Keratinocyte (primary cell): ENCODE measurements around the gene ATP2B1. TPM values are rescaled to one million over a fixed set of nuclear protein-coding genes. Genes with fewer than 3 reads are reported as not detected.

Experiments
- DNase-seq: peaks from one replicate; pipeline ENCODE4 v3.0.0-alpha.2; 2011; ENCODE audit warnings: low read depth, missing footprints, low spot score
- FAIRE-seq: peaks from 2 replicates; lab custom pipeline; 2011; peaks lifted over from hg19 to GRCh38; lab: Jason Lieb, UNC
- H2AFZ ChIP-seq: 2 replicates; pipeline ENCODE4 v1.6.0; 2012; ENCODE audit warnings: low read length, control low read depth, inconsistent platforms; ENCODE audit not compliant: control insufficient read depth
- H3K27ac ChIP-seq: 2 replicates; pipeline ENCODE4 v1.5.1; 2011; ENCODE audit warnings: low read length; ENCODE audit not compliant: control insufficient read depth, insufficient read depth
- H3K27me3 ChIP-seq: 3 replicates; pipeline ENCODE4 v1.6.0; 2011; ENCODE audit warnings: low read length; ENCODE audit not compliant: control insufficient read depth, insufficient read depth; ENCODE audit errors: extremely low read depth
- H3K36me3 ChIP-seq, 2 experiments: 2 replicates in 1 of 2; 3 replicates in 1 of 2; pipeline ENCODE4 v1.5.1; 2011; ENCODE audit warnings: low read length in 2 of 2, mild to moderate bottlenecking in 1 of 2; ENCODE audit not compliant: control insufficient read depth in 2 of 2, insufficient read depth in 2 of 2; ENCODE audit errors: extremely low read depth in 1 of 2
- H3K4me1 ChIP-seq: 3 replicates; pipeline ENCODE4 v1.5.1; 2011; ENCODE audit warnings: low read length; ENCODE audit not compliant: control insufficient read depth, insufficient read depth; ENCODE audit errors: extremely low read depth
- H3K4me2 ChIP-seq: 3 replicates; pipeline ENCODE4 v1.6.0; 2011; ENCODE audit warnings: low read depth, low read length; ENCODE audit not compliant: control insufficient read depth, insufficient read depth; ENCODE audit errors: extremely low read depth
- H3K4me3 ChIP-seq, 3 experiments: fragments of 200-600 bp in 1 of 3; sonication (generic) in 1 of 3; 2 replicates in 2 of 3; 3 replicates in 1 of 3; pipeline ENCODE4 v1.5.1; 2011 to 2016; ENCODE audit warnings: low read length in 3 of 3, mild to moderate bottlenecking in 3 of 3, control low read depth in 2 of 3, inconsistent platforms in 1 of 3, low read depth in 1 of 3, mixed read lengths in 1 of 3, mixed run types in 1 of 3, moderate library complexity in 1 of 3; ENCODE audit not compliant: control insufficient read depth in 2 of 3, insufficient read depth in 2 of 3; ENCODE audit errors: extremely low read depth in 1 of 3
- H3K79me2 ChIP-seq: 2 replicates; pipeline ENCODE4 v1.6.0; 2012; ENCODE audit warnings: low read length; ENCODE audit not compliant: control insufficient read depth, insufficient read depth
- H3K9ac ChIP-seq: 3 replicates; pipeline ENCODE4 v1.6.0; 2011; ENCODE audit warnings: low read length; ENCODE audit not compliant: control insufficient read depth, insufficient read depth; ENCODE audit errors: extremely low read depth
- H3K9me1 ChIP-seq: 3 replicates; pipeline ENCODE4 v1.6.0; 2011; ENCODE audit warnings: low read length; ENCODE audit not compliant: control insufficient read depth, insufficient read depth; ENCODE audit errors: extremely low read depth
- H3K9me3 ChIP-seq: 2 replicates; pipeline ENCODE4 v1.5.1; 2012; ENCODE audit warnings: low read depth, low read length; ENCODE audit not compliant: control insufficient read depth
- H4K20me1 ChIP-seq: 3 replicates; pipeline ENCODE4 v1.6.0; 2011; ENCODE audit warnings: low read length; ENCODE audit not compliant: control insufficient read depth, insufficient read depth; ENCODE audit errors: extremely low read depth
- CTCF ChIP-seq, 3 experiments: IDR thresholded peaks in 1 of 3; conservative IDR thresholded peaks in 1 of 3; optimal IDR thresholded peaks in 1 of 3; 2 replicates in 2 of 3; 3 replicates in 1 of 3; pipeline versions ENCODE3 to v1.5.1; 2011; ENCODE audit warnings: low read length in 3 of 3, mild to moderate bottlenecking in 3 of 3, moderate library complexity in 2 of 3, control low read depth in 1 of 3, inconsistent platforms in 1 of 3; ENCODE audit not compliant: insufficient read depth in 2 of 3; ENCODE audit errors: extremely low read depth in 1 of 3
- EZH2 ChIP-seq: IDR thresholded peaks from one replicate; pipeline ENCODE4 v1.6.1; 2012; ENCODE audit warnings: inconsistent platforms, mild to moderate bottlenecking, low read length, moderate library complexity
- dilution Hi-C: fragments of 300-500 bp; cut with MboI; formaldehyde crosslinking; loops from one replicate; pipeline ENCODE4 v1.7.0; 2020; ENCODE audit warnings: low sequenced_read_pairs; ENCODE audit not compliant: extremely low pct_ligation_motif_present
- polyA plus RNA-seq, 5 experiments: library from polyadenylated mRNA; depleted of rRNA in 3 of 5; stranded (reverse) in 3 of 5; stranded (forward) in 1 of 5; unstranded in 1 of 5; fragments of >200 nt; gene quantifications; 1 replicate in 1 of 5; 2 replicates in 3 of 5; 3 replicates in 1 of 5; pipeline versions ENCODE4 v1.2.1 to v1.2.3, GENCODE V29; 2011 to 2012; ENCODE audit warnings: missing spikeins in 2 of 5, low read depth in 1 of 5, low replicate concordance in 1 of 5

ATP2B1 gene
- polyA plus RNA-seq, 1 donor (not counting 4 experiments of a cell fraction or from before 2014, with no cell fraction given) = 24.6 TPM

- Histone ChIP-seq H3K9me1 (no peaks in the 10 kb centered on the region), H4K20me1 (peaks cover 5% of the 10 kb centered on the region), H3K4me2 (no peak overlapping the region), H3K27me3 (no peaks in the 10 kb centered on the region), H3K9me3 (no peaks in the 10 kb centered on the region), H3K4me1 (peaks cover 4% of the 10 kb centered on the region), H3K79me2 (peaks cover 44% of the 10 kb centered on the region), H3K4me3 (no peak overlapping the region), H3K9ac (no peak overlapping the region), H2AFZ (no peak overlapping the region), H3K36me3 (no peaks in the 10 kb centered on the region), H3K27ac (no peak overlapping the region)
- dilution Hi-C loops = no loop called here
- DNase-seq (no peak), FAIRE-seq (no peak)
- no peak for TF ChIP-seq CTCF (optimal IDR thresholded peaks at IDR 0.05 in 1 of 3, IDR thresholded peaks at IDR 0.05 in 1 of 3, conservative IDR thresholded peaks at IDR 0.05 in 1 of 3; ENCODE audit: extremely low read depth in 1 of 3, insufficient read depth in 2 of 3, low read length in 3 of 3)
- no peak for TF ChIP-seq EZH2
Measured at GRCh38 chr12:89669197-89669596, 39.4 kb downstream of the ATP2B1 start.

- H3K27me3 ChIP-seq = no peaks in the 10 kb centered on the region
- H3K9me3 ChIP-seq = no peaks in the 10 kb centered on the region
- H3K9me1 ChIP-seq = no peaks in the 10 kb centered on the region
- no peak overlapping the region for H3K4me3 ChIP-seq
- H3K4me2 ChIP-seq = no peak overlapping the region
- no peaks in the 10 kb centered on the region for H3K36me3 ChIP-seq
- H3K4me1 ChIP-seq = peaks cover 13% of the 10 kb centered on the region
- dilution Hi-C loops = no loop called here
- H3K9ac ChIP-seq = no peak overlapping the region
- DNase-seq (no peak), FAIRE-seq (no peak)
- TF ChIP-seq EZH2 (no peak), CTCF (optimal IDR thresholded peaks at IDR 0.05 in 1 of 3, IDR thresholded peaks at IDR 0.05 in 1 of 3, conservative IDR thresholded peaks at IDR 0.05 in 1 of 3; ENCODE audit: extremely low read depth in 1 of 3, insufficient read depth in 2 of 3, low read length in 3 of 3) (no peak)
- H4K20me1 ChIP-seq = peaks cover 5% of the 10 kb centered on the region
- H3K27ac ChIP-seq = no peak overlapping the region
- no peak overlapping the region for H2AFZ ChIP-seq
- H3K79me2 ChIP-seq = peaks cover 31% of the 10 kb centered on the region
Measured at GRCh38 chr12:89665556-89665955, 43.1 kb downstream of the ATP2B1 start.
